Muscle of leg (tissue), 11 donors: ENCODE data around the gene PARPBP. TPM values are rescaled to one million over a fixed set of nuclear protein-coding genes. Genes with fewer than 3 reads are reported as not detected.

ENCODE experiments used
- DNase-seq: peaks from one replicate; pipeline ENCODE4 v3.0.0; 2013
- H3K27ac ChIP-seq: one replicate; pipeline ENCODE4 v1.5.1; 2013; ENCODE audit warnings: mild to moderate bottlenecking, low read length, control low read depth
- H3K27me3 ChIP-seq: one replicate; pipeline ENCODE4 v1.6.1; 2013; ENCODE audit warnings: low read length; ENCODE audit not compliant: control insufficient read depth, insufficient read depth
- H3K36me3 ChIP-seq: one replicate; pipeline ENCODE4 v1.6.1; 2013; ENCODE audit warnings: low read length; ENCODE audit not compliant: control insufficient read depth, insufficient read depth
- H3K4me1 ChIP-seq: one replicate; pipeline ENCODE4 v1.6.1; 2013; ENCODE audit warnings: low read length; ENCODE audit not compliant: control insufficient read depth, insufficient read depth
- H3K4me3 ChIP-seq: one replicate; pipeline ENCODE4 v1.5.1; 2013; ENCODE audit warnings: low read length, control low read depth
- H3K9me3 ChIP-seq: replicated peaks from 2 replicates; pipeline ENCODE4 v1.6.1; 2013; ENCODE audit warnings: low read depth, low read length; ENCODE audit not compliant: control insufficient read depth
- WGBS: methylation state at CpG from one replicate; pipeline ENCODE4 v1.1.5; 2013; ENCODE audit warnings: missing lambda C conversion rate; ENCODE audit not compliant: insufficient coverage; 5-methylcytosine and 5-hydroxymethylcytosine counted together
- polyA plus RNA-seq, 8 donors: library from polyadenylated mRNA; unstranded; fragments of 120-200 nt; gene quantifications; one replicate each; pipeline versions ENCODE4 v1.2.1 to v1.2.3, GENCODE V29; 2013; ENCODE audit warnings: inconsistent platforms in 1 of 8, low replicate concordance in 1 of 8; ENCODE audit not compliant: insufficient read length in 8 of 8, insufficient read depth in 1 of 8
- total RNA-seq: library from RNA; stranded (reverse); fragments of 120-200 nt; gene quantifications from one replicate; pipeline ENCODE4 v1.2.4, GENCODE V29; 2013

The PARPBP gene
- total and polyA plus RNA-seq, 9 donors, result 5.5 to 9.8 (median 7.1) TPM

GRCh38 chr12:102182635-102183034 is 62.7 kb downstream of the PARPBP start:
- DNase-seq, result peak; percentile 4
- no peaks in the 10 kb centered on the region for H3K4me1 ChIP-seq
- H3K27ac ChIP-seq, result no peak overlapping the region
- no CpG with 5 or more reads among the region's 2 CpGs for WGBS
- no peaks in the 10 kb centered on the region for H3K36me3 ChIP-seq
- H3K4me3 ChIP-seq, result no peak overlapping the region
- H3K27me3 ChIP-seq, result no peaks in the 10 kb centered on the region
- no peaks in the 10 kb centered on the region for H3K9me3 ChIP-seq

- no peaks in the 10 kb centered on the region for H3K9me3 ChIP-seq
- no peak for DNase-seq
- H3K4me1 ChIP-seq, result no peaks in the 10 kb centered on the region
- WGBS, result no CpG with 5 or more reads among the region's 4 CpGs
- H3K4me3 ChIP-seq, result no peak overlapping the region
- H3K27ac ChIP-seq, result no peak overlapping the region
- no peaks in the 10 kb centered on the region for H3K27me3 ChIP-seq
- H3K36me3 ChIP-seq, result no peaks in the 10 kb centered on the region
Measured at GRCh38 chr12:102195826-102196225, 75.8 kb downstream of the PARPBP start.

- no peaks in the 10 kb centered on the region for H3K9me3 ChIP-seq
- no peaks in the 10 kb centered on the region for H3K4me1 ChIP-seq
- H3K27me3 ChIP-seq, result no peaks in the 10 kb centered on the region
- H3K27ac ChIP-seq, result no peak within 1 kb of the TSS
- H3K4me3 ChIP-seq, result no peak within 1 kb of the TSS
- DNase-seq, result no peak
- WGBS, result no CpG with 5 or more reads among the region's 1 CpG
- no peaks in the 10 kb centered on the region for H3K36me3 ChIP-seq
Measured at GRCh38 chr12:102197789-102198188, 77.8 kb downstream of the PARPBP start, which contains the start of gene PMCH. Gene PMCH, minus strand, starts transcription at chr12:102197833. Its CDS starts 63 bp downstream, at chr12:102197770.

- WGBS, result 100% methylated on average over 2 of the region's 3 CpGs
- H3K4me1 ChIP-seq, result no peaks in the 10 kb centered on the region
- H3K4me3 ChIP-seq, result no peak overlapping the region
- H3K9me3 ChIP-seq, result no peaks in the 10 kb centered on the region
- DNase-seq, result no peak
- no peaks in the 10 kb centered on the region for H3K36me3 ChIP-seq
- no peaks in the 10 kb centered on the region for H3K27me3 ChIP-seq
- H3K27ac ChIP-seq, result no peak overlapping the region
Measured at GRCh38 chr12:102201436-102202061, 81.6 kb downstream of the PARPBP start.

- no peaks in the 10 kb centered on the region for H3K9me3 ChIP-seq
- H3K36me3 ChIP-seq, result no peaks in the 10 kb centered on the region
- H3K4me1 ChIP-seq, result no peaks in the 10 kb centered on the region
- no peak overlapping the region for H3K4me3 ChIP-seq
- no peaks in the 10 kb centered on the region for H3K27me3 ChIP-seq
- DNase-seq, result no peak
- WGBS, result no CpG with 5 or more reads among the region's 4 CpGs
- H3K27ac ChIP-seq, result no peak overlapping the region
Measured at GRCh38 chr12:102202556-102202955, 82.6 kb downstream of the PARPBP start.

GRCh38 chr12:102204025-102204424 is 84.0 kb downstream of the PARPBP start:
- no peaks in the 10 kb centered on the region for H3K27me3 ChIP-seq
- WGBS, result 100% methylated on average over 1 of the region's 2 CpGs
- H3K4me1 ChIP-seq, result no peaks in the 10 kb centered on the region
- H3K36me3 ChIP-seq, result no peaks in the 10 kb centered on the region
- H3K9me3 ChIP-seq, result peaks cover 3% of the 10 kb centered on the region
- DNase-seq, result no peak
- no peak overlapping the region for H3K4me3 ChIP-seq
- no peak overlapping the region for H3K27ac ChIP-seq

- DNase-seq, result no peak
- no peaks in the 10 kb centered on the region for H3K36me3 ChIP-seq
- H3K27me3 ChIP-seq, result no peaks in the 10 kb centered on the region
- H3K4me1 ChIP-seq, result no peaks in the 10 kb centered on the region
- no peaks in the 10 kb centered on the region for H3K9me3 ChIP-seq
- WGBS, result 100% methylated on average over 1 of the region's 5 CpGs
- H3K4me3 ChIP-seq, result no peak overlapping the region
- H3K27ac ChIP-seq, result no peak overlapping the region
Measured at GRCh38 chr12:102215992-102216691, 96.2 kb downstream of the PARPBP start.

- H3K27me3 ChIP-seq, result no peaks in the 10 kb centered on the region
- H3K27ac ChIP-seq, result no peak overlapping the region
- DNase-seq, result no peak
- no peaks in the 10 kb centered on the region for H3K4me1 ChIP-seq
- no peaks in the 10 kb centered on the region for H3K36me3 ChIP-seq
- no peaks in the 10 kb centered on the region for H3K9me3 ChIP-seq
- H3K4me3 ChIP-seq, result no peak overlapping the region
Measured at GRCh38 chr12:102220736-102221135, 100.8 kb downstream of the PARPBP start.

- H3K36me3 ChIP-seq, result no peaks in the 10 kb centered on the region
- H3K9me3 ChIP-seq, result no peaks in the 10 kb centered on the region
- H3K4me3 ChIP-seq, result no peak overlapping the region
- H3K27me3 ChIP-seq, result no peaks in the 10 kb centered on the region
- no peaks in the 10 kb centered on the region for H3K4me1 ChIP-seq
- no CpG with 5 or more reads among the region's 5 CpGs for WGBS
- DNase-seq, result peak; percentile 12
- no peak overlapping the region for H3K27ac ChIP-seq
Measured at GRCh38 chr12:102227954-102228353, 108.0 kb downstream of the PARPBP start.

GRCh38 chr12:102232036-102232435 is 112.1 kb downstream of the PARPBP start:
- DNase-seq, result peak; percentile 72
- H3K27ac ChIP-seq, result peak overlapping the region; percentile 53

More at GRCh38 chr12:102232036-102232435, 112.1 kb downstream of the PARPBP start:
- H3K9me3 ChIP-seq, result no peaks in the 10 kb centered on the region
- no peaks in the 10 kb centered on the region for H3K27me3 ChIP-seq
- H3K4me3 ChIP-seq, result no peak overlapping the region
- no peaks in the 10 kb centered on the region for H3K36me3 ChIP-seq
- no peaks in the 10 kb centered on the region for H3K4me1 ChIP-seq
